ENCODE data around the gene PSAT1. TPM values are rescaled to one million over a fixed set of nuclear protein-coding genes. Genes with fewer than 3 reads are reported as not detected.
A peak's percentile ranks its signal among the peaks of the same experiment; 100 is the strongest.

PSAT1 gene
- total RNA-seq, 1 experiment from 2014 or later: 315 TPM

DNA sequence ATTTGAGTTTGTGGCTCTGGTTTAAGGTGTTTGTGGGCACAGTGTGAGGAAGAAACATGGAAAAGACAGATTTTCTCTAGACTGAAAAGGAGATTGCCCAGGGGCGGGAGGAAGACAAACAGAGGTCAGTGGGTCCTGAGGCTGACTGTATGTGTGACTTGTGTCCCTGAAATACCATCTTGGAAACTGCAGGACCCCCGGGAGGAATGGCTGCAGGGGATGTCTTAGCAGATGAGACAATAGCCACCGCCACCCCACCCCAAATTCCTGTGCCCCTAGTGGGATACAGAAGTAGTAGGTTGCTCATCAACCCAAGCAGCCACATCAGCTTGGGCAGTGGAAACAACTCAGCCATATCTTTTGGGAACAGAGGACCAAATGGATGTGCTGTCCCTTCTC is 1.7 kb upstream of the PSAT1 start:
- H3K4me1 ChIP-seq (replicated peaks; ENCODE audit: insufficient read depth): peaks cover 21% of the 10 kb centered on the region
- no peak for DNase-seq
- peaks cover 21% of the 10 kb centered on the region for H4K20me1 ChIP-seq (ENCODE audit: insufficient read depth)
- no peaks in the 10 kb centered on the region for H3K9me3 ChIP-seq (ENCODE audit: insufficient read depth, low read depth)
- H3K4me2 ChIP-seq: peak overlapping the region; percentile 100
- peaks cover 32% of the 10 kb centered on the region for H3K79me2 ChIP-seq (ENCODE audit: low read depth)
- no peak overlapping the region; the same call in 1 of the 2 replicates for H3K27ac ChIP-seq
- H3K27me3 ChIP-seq (ENCODE audit: insufficient read depth, low read depth): no peaks in the 10 kb centered on the region
- BruUV-seq (replicated peaks): no TSS peak
- peaks cover 10% of the 10 kb centered on the region; the same call in 1 of the 2 replicates for H3F3A ChIP-seq (ENCODE audit: insufficient read depth, low read depth)
- H3K36me3 ChIP-seq (ENCODE audit: low read depth): peaks cover 16% of the 10 kb centered on the region
- no peak overlapping the region; the same call in 1 of the 2 replicates for H3K4me3 ChIP-seq
- intact Hi-C loops (cut with micrococcal nuclease; ENCODE audit: unreplicated experiment): loop anchor here (5.0 kb wide), 3 partner anchors 33 to 1118 kb away; partner anchors contain the start of gene VPS13A
- TF ChIP-seq, protein P1, sequence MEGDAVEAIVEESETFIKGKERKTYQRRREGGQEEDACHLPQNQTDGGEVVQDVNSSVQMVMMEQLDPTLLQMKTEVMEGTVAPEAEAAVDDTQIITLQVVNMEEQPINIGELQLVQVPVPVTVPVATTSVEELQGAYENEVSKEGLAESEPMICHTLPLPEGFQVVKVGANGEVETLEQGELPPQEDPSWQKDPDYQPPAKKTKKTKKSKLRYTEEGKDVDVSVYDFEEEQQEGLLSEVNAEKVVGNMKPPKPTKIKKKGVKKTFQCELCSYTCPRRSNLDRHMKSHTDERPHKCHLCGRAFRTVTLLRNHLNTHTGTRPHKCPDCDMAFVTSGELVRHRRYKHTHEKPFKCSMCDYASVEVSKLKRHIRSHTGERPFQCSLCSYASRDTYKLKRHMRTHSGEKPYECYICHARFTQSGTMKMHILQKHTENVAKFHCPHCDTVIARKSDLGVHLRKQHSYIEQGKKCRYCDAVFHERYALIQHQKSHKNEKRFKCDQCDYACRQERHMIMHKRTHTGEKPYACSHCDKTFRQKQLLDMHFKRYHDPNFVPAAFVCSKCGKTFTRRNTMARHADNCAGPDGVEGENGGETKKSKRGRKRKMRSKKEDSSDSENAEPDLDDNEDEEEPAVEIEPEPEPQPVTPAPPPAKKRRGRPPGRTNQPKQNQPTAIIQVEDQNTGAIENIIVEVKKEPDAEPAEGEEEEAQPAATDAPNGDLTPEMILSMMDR (conservative IDR thresholded peaks at IDR 0.05): no peak
- no peak for TF ChIP-seq EZH2 (IDR thresholded peaks at IDR 0.05; ENCODE audit: low read depth)
- ChIA-PET POLR2A (ENCODE audit: unreplicated experiment) (no interaction called here), CTCF (no interaction called here)
- H3K9me2 ChIP-seq (ENCODE audit: insufficient read depth): no peaks in the 10 kb centered on the region
- H2AFZ ChIP-seq: no peak overlapping the region

DNA sequence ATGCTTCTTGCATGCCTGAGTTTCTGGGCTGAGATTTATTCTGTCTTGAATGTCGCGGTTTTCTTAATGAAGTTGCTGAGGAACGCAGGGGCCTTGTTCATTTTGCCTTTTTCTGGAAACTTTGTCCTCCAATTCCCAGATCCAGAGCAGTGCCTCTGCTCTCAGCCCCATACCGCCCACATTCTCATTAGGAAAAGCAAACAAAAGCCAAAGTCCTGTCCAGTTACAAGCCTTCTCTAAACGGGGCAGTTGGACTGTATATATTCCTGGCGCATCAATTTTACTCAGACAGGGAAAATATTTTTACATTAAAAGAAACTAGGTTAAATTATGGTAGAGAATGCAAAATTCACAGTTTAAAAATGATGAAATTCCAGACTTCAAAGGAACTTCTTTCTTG is 1.2 kb upstream of the PSAT1 start:
- BruUV-seq (replicated peaks): no TSS peak
- no peak for DNase-seq
- peak overlapping the region; percentile 95 for H2AFZ ChIP-seq
- peaks cover 27% of the 10 kb centered on the region for H4K20me1 ChIP-seq (ENCODE audit: insufficient read depth)
- H3K9me3 ChIP-seq (ENCODE audit: insufficient read depth, low read depth): no peaks in the 10 kb centered on the region
- TF ChIP-seq, protein P1 (conservative IDR thresholded peaks at IDR 0.05): no peak
- no peak for TF ChIP-seq EZH2 (IDR thresholded peaks at IDR 0.05; ENCODE audit: low read depth)
- peaks cover 22% of the 10 kb centered on the region for H3K4me1 ChIP-seq (replicated peaks; ENCODE audit: insufficient read depth)
- POLR2A ChIA-PET (ENCODE audit: unreplicated experiment): interaction anchor here (0.6 kb wide), 4 partner anchors 59 to 839 kb away, joined by 3 to 6 read pairs (median 4); no protein-coding TSS in a partner anchor
- H3K4me2 ChIP-seq: peak overlapping the region; percentile 100
- H3K27ac ChIP-seq: peak overlapping the region; percentile 97
- intact Hi-C loops (cut with micrococcal nuclease; ENCODE audit: unreplicated experiment): loop anchor here (1.0 to 5.0 kb wide), 5 partner anchors 33 to 1118 kb away; partner anchors contain the start of genes CEP78, GNAQ and VPS13A
- peaks cover 10% of the 10 kb centered on the region; the same call in 1 of the 2 replicates for H3F3A ChIP-seq (ENCODE audit: insufficient read depth, low read depth)
- H3K9me2 ChIP-seq (ENCODE audit: insufficient read depth): no peaks in the 10 kb centered on the region
- H3K27me3 ChIP-seq (ENCODE audit: insufficient read depth, low read depth): no peaks in the 10 kb centered on the region
- peaks cover 37% of the 10 kb centered on the region for H3K79me2 ChIP-seq (ENCODE audit: low read depth)
- peaks cover 21% of the 10 kb centered on the region for H3K36me3 ChIP-seq (ENCODE audit: low read depth)
- H3K4me3 ChIP-seq: peak overlapping the region; percentile 63
- CTCF ChIA-PET: interaction anchor here (0.6 kb wide), 1 partner anchor 544 kb away, joined by 3 read pairs; no protein-coding TSS in a partner anchor

DNA sequence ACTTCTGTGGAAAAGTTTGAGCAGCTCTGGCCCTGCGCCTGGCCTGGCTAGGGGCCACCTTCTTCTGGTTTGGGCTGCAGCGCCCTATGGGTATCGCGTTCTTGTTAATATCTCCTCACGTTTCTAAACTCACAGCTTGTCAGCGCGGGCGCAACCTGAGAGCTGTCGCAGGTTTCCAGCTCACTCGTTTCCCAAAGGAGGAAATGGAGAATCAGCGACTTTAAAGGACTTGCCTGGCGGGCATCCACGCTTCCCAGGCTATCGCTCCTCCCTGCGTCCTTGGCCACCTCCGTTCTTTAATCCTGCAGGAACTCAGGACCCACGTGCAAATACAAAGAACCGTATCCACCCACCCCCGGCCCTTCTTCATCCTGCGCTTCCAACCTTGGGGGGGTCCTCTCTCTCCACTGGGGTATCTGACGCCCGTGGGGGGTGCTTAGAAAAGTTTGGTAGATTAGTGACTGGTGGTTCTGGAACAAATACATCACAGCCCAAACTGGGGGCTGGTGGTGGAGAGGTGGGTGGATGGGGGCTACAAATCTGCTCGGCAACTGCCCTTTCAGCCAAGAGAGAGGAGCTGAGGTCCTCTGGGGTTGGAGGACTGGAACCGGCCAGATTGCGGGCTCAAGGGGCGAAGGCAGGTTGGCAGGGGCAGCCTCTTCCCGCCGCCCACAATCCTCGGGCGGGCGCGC is 578 bp upstream of the PSAT1 start:
- Histone ChIP-seq H3K9me2 (ENCODE audit: insufficient read depth) (no peaks in the 10 kb centered on the region), H4K20me1 (ENCODE audit: insufficient read depth) (peaks cover 32% of the 10 kb centered on the region), H3K27me3 (ENCODE audit: insufficient read depth, low read depth) (no peaks in the 10 kb centered on the region), H3K27ac (peak overlapping the region; percentile 97), H3K4me3 (peak overlapping the region; percentile 63), H3K79me2 (ENCODE audit: low read depth) (peaks cover 44% of the 10 kb centered on the region), H2AFZ (peak overlapping the region; percentile 95), H3K36me3 (ENCODE audit: low read depth) (peaks cover 26% of the 10 kb centered on the region), H3F3A (ENCODE audit: insufficient read depth, low read depth) (peaks cover 10% of the 10 kb centered on the region; the same call in 1 of the 2 replicates), H3K9me3 (ENCODE audit: insufficient read depth, low read depth) (no peaks in the 10 kb centered on the region), H3K4me2 (peak overlapping the region; percentile 100), H3K4me1 (replicated peaks; ENCODE audit: insufficient read depth) (peaks cover 22% of the 10 kb centered on the region)
- BruUV-seq (replicated peaks): TSS peak; percentile 96
- intact Hi-C loops (cut with micrococcal nuclease; ENCODE audit: unreplicated experiment): loop anchor here (1.0 to 5.0 kb wide), 5 partner anchors 34 to 1119 kb away; partner anchors contain the start of genes CEP78, GNAQ and VPS13A
- no peak for TF ChIP-seq EZH2 (IDR thresholded peaks at IDR 0.05; ENCODE audit: low read depth)
- TF ChIP-seq, protein P1 (conservative IDR thresholded peaks at IDR 0.05): no peak
- peak; percentile 66 to 74 for DNase-seq
- CTCF ChIA-PET: interaction anchor here (0.6 to 1.4 kb wide), 3 partner anchors 32 to 618 kb away, joined by 3 to 4 read pairs (median 3); no protein-coding TSS in a partner anchor
- POLR2A ChIA-PET (ENCODE audit: unreplicated experiment): interaction anchor here (0.6 to 1.1 kb wide), 9 partner anchors 32 to 1357 kb away, joined by 3 to 29 read pairs (median 9); no protein-coding TSS in a partner anchor

Measured in PC-9 (cell line).